HG03066 (cell line): Measurements from ENCODE around the gene CPSF4L.

Experiments
- ATAC-seq: cut with Tn5 transposase; IDR thresholded peaks from one replicate; pipeline ENCODE4 v1.9.1; 2021; ENCODE audit warnings: low read depth; ENCODE audit not compliant: unreplicated experiment

The CPSF4L gene

GRCh38 chr17:73290399-73291259 lies 28.9 kb upstream of the CPSF4L start:
- peak; percentile 45 for ATAC-seq

GRCh38 chr17:73289549-73290254 lies 28.0 kb upstream of the CPSF4L start:
- no peak for ATAC-seq

GRCh38 chr17:73288534-73289302 lies 27.0 kb upstream of the CPSF4L start:
- ATAC-seq: no peak

GRCh38 chr17:73286863-73287296 lies 25.2 kb upstream of the CPSF4L start:
- ATAC-seq: no peak

- ATAC-seq: no peak
Observed at GRCh38 chr17:73285916-73286862, 24.5 kb upstream of the CPSF4L start.

- no peak for ATAC-seq
Observed at GRCh38 chr17:73285603-73285908, 23.9 kb upstream of the CPSF4L start.

- ATAC-seq: no peak
Observed at GRCh38 chr17:73284906-73285602, 23.4 kb upstream of the CPSF4L start.

GRCh38 chr17:73284354-73284753 lies 22.7 kb upstream of the CPSF4L start:
- ATAC-seq: no peak

GRCh38 chr17:73283841-73284282 lies 22.2 kb upstream of the CPSF4L start:
- ATAC-seq: no peak

- no peak for ATAC-seq
Observed at GRCh38 chr17:73283250-73283649, 21.6 kb upstream of the CPSF4L start.

GRCh38 chr17:73282629-73283028 lies 20.9 kb upstream of the CPSF4L start:
- no peak for ATAC-seq

- ATAC-seq: peak; percentile 82
Observed at GRCh38 chr17:73281928-73282327, 20.2 kb upstream of the CPSF4L start.

- ATAC-seq: no peak
Observed at GRCh38 chr17:73280191-73280590, 18.5 kb upstream of the CPSF4L start.

GRCh38 chr17:73279704-73280103 lies 18.0 kb upstream of the CPSF4L start:
- no peak for ATAC-seq

GRCh38 chr17:73278465-73279453 lies 17.1 kb upstream of the CPSF4L start:
- ATAC-seq: no peak

GRCh38 chr17:73278049-73278464 lies 16.4 kb upstream of the CPSF4L start:
- ATAC-seq: no peak

- ATAC-seq: no peak
Observed at GRCh38 chr17:73274490-73274889, 12.8 kb upstream of the CPSF4L start.

GRCh38 chr17:73272906-73273218 lies 11.2 kb upstream of the CPSF4L start:
- no peak for ATAC-seq
